Caco-2 (cell line): ENCODE results near the gene LYPLA2. TPM values are rescaled to one million over a fixed set of nuclear protein-coding genes. Genes with fewer than 3 reads are reported as not detected.
A peak's percentile ranks its signal among the peaks of the same experiment; 100 is the strongest.
"Not testable (repeated sequence)": the region's sequence is repeated elsewhere in the genome, so short reads cannot be mapped to it uniquely, and the experiment has no call there.

ENCODE experiments used
- BruUV-seq: library from RNA; stranded (reverse); fragments of 400-500 nt; replicated peaks from 2 replicates; lab custom pipeline; 2021; lab: Mats Ljungman, UMichigan
- CTCF ChIA-PET: fragments of 300-600 bp; sonication (Branson Sonifier 250); formaldehyde crosslinking; loops from one replicate; lab custom pipeline; 2022; ENCODE audit warnings: antibody characterized with exemption; lab: Charles Lee
- POLR2A ChIA-PET: fragments of 300-600 bp; sonication (Branson Sonifier 250); formaldehyde crosslinking; loops from one replicate; lab custom pipeline; 2022; ENCODE audit warnings: antibody characterized with exemption; lab: Charles Lee
- DNase-seq, 2 experiments: peaks; one replicate each; pipeline versions ENCODE4 v3.0.0 to v3.0.0-alpha.2; 2020 to 2022
- H3K27me3 ChIP-seq: replicated peaks from 2 replicates; pipeline ENCODE4 v1.6.0; 2011; ENCODE audit warnings: low read length; ENCODE audit not compliant: control insufficient read depth, insufficient read depth
- H3K36me3 ChIP-seq: 2 replicates; pipeline ENCODE4 v1.5.1; 2011; ENCODE audit warnings: low read length; ENCODE audit not compliant: control insufficient read depth, insufficient read depth
- H3K4me1 ChIP-seq: fragments of 250-450 bp; sonication (Bioruptor Pico); 2 replicates; pipeline ENCODE4 v1.5.1; 2020; ENCODE audit warnings: mild to moderate bottlenecking
- H3K4me3 ChIP-seq: 2 replicates; pipeline ENCODE4 v1.5.1; 2011; ENCODE audit warnings: low read depth, mild to moderate bottlenecking, control low read depth, low read length
- H3K9me3 ChIP-seq: fragments of 250-450 bp; sonication (Bioruptor Pico); 2 replicates; pipeline ENCODE4 v1.5.1; 2020; ENCODE audit warnings: mild to moderate bottlenecking, moderate library complexity
- H3K27ac Mint-ChIP-seq: one replicate; pipeline ENCODE4 v1.8.0; 2022; ENCODE audit warnings: mixed read lengths; ENCODE audit not compliant: unreplicated experiment
- H3K27me3 Mint-ChIP-seq: one replicate; pipeline ENCODE4 v1.8.0; 2022; ENCODE audit warnings: mixed read lengths; ENCODE audit not compliant: insufficient read depth, unreplicated experiment
- H3K36me3 Mint-ChIP-seq: one replicate; pipeline ENCODE4 v1.8.0; 2022; ENCODE audit warnings: mild to moderate bottlenecking, mixed read lengths; ENCODE audit not compliant: insufficient read depth, unreplicated experiment
- H3K4me1 Mint-ChIP-seq: one replicate; pipeline ENCODE4 v1.8.0; 2022; ENCODE audit warnings: low read depth, mixed read lengths; ENCODE audit not compliant: unreplicated experiment
- H3K4me3 Mint-ChIP-seq: one replicate; pipeline ENCODE4 v1.8.0; 2022; ENCODE audit warnings: mild to moderate bottlenecking, moderate library complexity, mixed read lengths; ENCODE audit not compliant: unreplicated experiment
- H3K9me3 Mint-ChIP-seq: one replicate; pipeline ENCODE4 v1.8.0; 2022; ENCODE audit warnings: mixed read lengths; ENCODE audit not compliant: unreplicated experiment
- intact Hi-C: fragments of 100-400 bp; cut with micrococcal nuclease; formaldehyde crosslinking; loops from one replicate; pipeline ENCODE4 v1.10.0; 2022; ENCODE audit not compliant: unreplicated experiment
- total RNA-seq: library from RNA; stranded (reverse); gene quantifications from 2 replicates; pipeline ENCODE4 v1.2.3, GENCODE V29; 2022
- TF ChIP-seq, protein P1 (sequence below), 2 experiments: fragments of 200-600 bp in 1 of 2; IDR thresholded peaks; 1 replicate in 1 of 2; 2 replicates in 1 of 2; pipeline versions ENCODE4 v1.5.1 to v1.8.0; 2011 to 2022; ENCODE audit warnings: antibody characterized with exemption in 1 of 2, control low read depth in 1 of 2, inconsistent platforms in 1 of 2, low read depth in 1 of 2, low read length in 1 of 2, mild to moderate bottlenecking in 1 of 2, moderate library complexity in 1 of 2; ENCODE audit not compliant: insufficient read depth in 1 of 2, severe bottlenecking in 1 of 2, unreplicated experiment in 1 of 2

The LYPLA2 gene
- total RNA-seq, 1 experiment from 2014 or later = 52.5 TPM

DNA sequence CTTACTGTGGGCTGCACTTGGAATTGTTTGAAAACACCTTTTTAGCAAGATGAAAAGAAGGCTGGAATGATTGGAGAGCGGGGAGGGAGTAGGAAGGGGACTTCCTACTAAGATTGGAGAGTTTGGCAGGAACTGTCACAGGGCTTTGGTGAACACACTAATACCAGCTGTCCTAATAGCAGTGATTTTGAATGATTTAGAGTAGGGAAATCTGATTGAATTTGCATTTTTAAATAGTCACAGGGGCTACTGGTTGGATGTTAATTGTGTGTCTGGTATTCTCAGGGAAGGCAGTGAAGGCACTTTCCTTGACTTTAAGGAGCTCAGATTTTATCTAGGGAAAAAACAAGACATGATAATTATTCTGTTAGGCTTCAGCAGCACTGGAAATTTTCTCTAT is 36.8 kb downstream of the LYPLA2 start:
- DNase-seq = no peak
- Mint-ChIP-seq H3K27me3 (no peaks in the 10 kb centered on the region), H3K9me3 (no peaks in the 10 kb centered on the region), H3K27ac (no peak overlapping the region), H3K36me3 (peaks cover 6% of the 10 kb centered on the region), H3K4me1 (no peaks in the 10 kb centered on the region), H3K4me3 (no peak overlapping the region)
- no peak overlapping the region for H3K4me3 ChIP-seq
- no TSS peak for BruUV-seq
- no peaks in the 10 kb centered on the region for H3K27me3 ChIP-seq
- H3K9me3 ChIP-seq = no peaks in the 10 kb centered on the region
- H3K4me1 ChIP-seq = no peaks in the 10 kb centered on the region
- TF ChIP-seq, protein P1, sequence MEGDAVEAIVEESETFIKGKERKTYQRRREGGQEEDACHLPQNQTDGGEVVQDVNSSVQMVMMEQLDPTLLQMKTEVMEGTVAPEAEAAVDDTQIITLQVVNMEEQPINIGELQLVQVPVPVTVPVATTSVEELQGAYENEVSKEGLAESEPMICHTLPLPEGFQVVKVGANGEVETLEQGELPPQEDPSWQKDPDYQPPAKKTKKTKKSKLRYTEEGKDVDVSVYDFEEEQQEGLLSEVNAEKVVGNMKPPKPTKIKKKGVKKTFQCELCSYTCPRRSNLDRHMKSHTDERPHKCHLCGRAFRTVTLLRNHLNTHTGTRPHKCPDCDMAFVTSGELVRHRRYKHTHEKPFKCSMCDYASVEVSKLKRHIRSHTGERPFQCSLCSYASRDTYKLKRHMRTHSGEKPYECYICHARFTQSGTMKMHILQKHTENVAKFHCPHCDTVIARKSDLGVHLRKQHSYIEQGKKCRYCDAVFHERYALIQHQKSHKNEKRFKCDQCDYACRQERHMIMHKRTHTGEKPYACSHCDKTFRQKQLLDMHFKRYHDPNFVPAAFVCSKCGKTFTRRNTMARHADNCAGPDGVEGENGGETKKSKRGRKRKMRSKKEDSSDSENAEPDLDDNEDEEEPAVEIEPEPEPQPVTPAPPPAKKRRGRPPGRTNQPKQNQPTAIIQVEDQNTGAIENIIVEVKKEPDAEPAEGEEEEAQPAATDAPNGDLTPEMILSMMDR (IDR thresholded peaks at IDR 0.05; ENCODE audit: insufficient read depth in 1 of 2, low read depth in 1 of 2, low read length in 1 of 2, severe bottlenecking in 1 of 2, unreplicated experiment in 1 of 2) = no peak
- no peaks in the 10 kb centered on the region for H3K36me3 ChIP-seq
- POLR2A ChIA-PET = no interaction called here
- CTCF ChIA-PET = no interaction called here
- intact Hi-C loops = no loop called here

DNA sequence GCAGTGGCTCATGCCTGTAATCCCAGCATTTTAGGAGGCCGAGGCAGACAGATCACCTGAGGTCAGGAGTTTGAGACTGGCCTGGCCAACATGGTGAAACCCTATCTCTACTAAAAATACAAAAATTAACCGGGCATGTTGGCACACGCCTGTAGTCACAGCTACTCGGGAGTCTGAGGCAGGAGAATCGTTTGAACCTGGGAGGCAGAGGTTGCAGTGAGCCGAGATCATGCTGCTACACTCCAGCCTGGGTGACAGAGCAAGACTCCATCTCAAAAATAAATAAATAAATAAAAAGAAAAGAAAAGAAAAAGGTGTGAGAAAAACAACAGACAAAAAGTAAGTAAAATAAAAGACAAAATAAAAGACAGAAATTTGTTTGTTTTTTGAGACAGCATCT is 43.2 kb downstream of the LYPLA2 start:
- BruUV-seq, H3K9me3 ChIP-seq, H3K27ac Mint-ChIP-seq, POLR2A ChIA-PET, H3K36me3 Mint-ChIP-seq, H3K4me1 ChIP-seq, H3K9me3 Mint-ChIP-seq, H3K27me3 Mint-ChIP-seq, DNase-seq, H3K27me3 ChIP-seq, H3K4me3 ChIP-seq, H3K4me3 Mint-ChIP-seq, intact Hi-C loops, CTCF ChIA-PET, H3K4me1 Mint-ChIP-seq, H3K36me3 ChIP-seq: not testable (repeated sequence)

DNA sequence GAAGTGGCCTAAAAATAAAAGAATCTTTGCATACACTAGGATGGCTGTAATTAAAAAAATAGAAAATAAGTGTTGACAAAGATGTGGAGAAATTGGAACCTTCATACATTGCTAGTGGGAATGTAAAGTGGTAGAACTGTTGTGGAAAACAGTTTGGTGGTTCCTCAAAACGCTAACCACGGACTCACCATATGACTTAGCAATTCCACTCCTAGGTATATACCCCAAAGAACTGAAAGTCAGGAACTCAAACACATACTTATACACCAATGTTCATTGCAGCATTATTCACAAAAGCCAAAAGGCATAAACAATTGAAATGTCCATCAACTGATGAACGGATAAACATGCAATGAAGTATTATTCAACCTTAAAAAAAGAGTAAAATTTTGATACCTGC is 45.1 kb downstream of the LYPLA2 start:
- BruUV-seq = no TSS peak
- intact Hi-C loops = no loop called here
- Histone ChIP-seq H3K27me3 (no peaks in the 10 kb centered on the region), H3K4me1 (no peaks in the 10 kb centered on the region), H3K4me3 (no peak overlapping the region), H3K36me3 (no peaks in the 10 kb centered on the region), H3K9me3 (no peaks in the 10 kb centered on the region)
- H3K36me3 Mint-ChIP-seq = peaks cover 6% of the 10 kb centered on the region
- ChIA-PET CTCF (no interaction called here), POLR2A (no interaction called here)
- no peaks in the 10 kb centered on the region for H3K9me3 Mint-ChIP-seq
- TF ChIP-seq, protein P1 (IDR thresholded peaks at IDR 0.05; ENCODE audit: insufficient read depth in 1 of 2, low read depth in 1 of 2, low read length in 1 of 2, severe bottlenecking in 1 of 2, unreplicated experiment in 1 of 2) = no peak
- DNase-seq = no peak
- peaks cover 7% of the 10 kb centered on the region for H3K4me1 Mint-ChIP-seq
- H3K4me3 Mint-ChIP-seq = no peak overlapping the region
- peaks cover 8% of the 10 kb centered on the region for H3K27me3 Mint-ChIP-seq
- no peak overlapping the region for H3K27ac Mint-ChIP-seq

DNA sequence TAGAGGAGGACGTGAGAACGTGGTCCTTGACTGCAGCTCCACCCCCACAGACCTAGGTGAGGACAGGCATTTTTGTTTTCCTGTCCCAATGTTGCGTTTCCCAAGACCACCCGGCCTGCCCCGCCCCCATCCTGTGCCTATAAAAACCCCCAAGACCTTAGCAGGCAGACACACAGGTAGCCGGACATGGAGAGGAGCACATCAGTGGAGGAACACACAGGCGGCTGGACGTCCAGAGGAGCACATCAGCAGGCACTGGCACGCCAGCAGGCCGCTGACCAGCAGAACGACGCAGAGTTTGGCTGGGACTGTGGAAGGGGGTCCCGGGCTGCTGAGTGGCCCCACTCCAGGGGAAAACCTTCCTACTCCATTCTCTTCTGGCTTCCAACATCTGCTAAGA is 47.0 kb downstream of the LYPLA2 start:
- Histone ChIP-seq H3K9me3 (no peaks in the 10 kb centered on the region), H3K36me3 (no peaks in the 10 kb centered on the region), H3K27me3 (no peaks in the 10 kb centered on the region), H3K4me3 (peak overlapping the region; percentile 5; the same call in 1 of the 2 replicates), H3K4me1 (no peaks in the 10 kb centered on the region)
- peaks cover 7% of the 10 kb centered on the region for H3K4me1 Mint-ChIP-seq
- peaks cover 8% of the 10 kb centered on the region for H3K27me3 Mint-ChIP-seq
- ChIA-PET POLR2A (interaction anchor here (0.6 kb wide), 1 partner anchor 12 kb away, joined by 5 read pairs; no protein-coding TSS in a partner anchor), CTCF (interaction anchor here (0.5 kb wide), 1 partner anchor 12 kb away, joined by 3 read pairs; the partner anchor contains the start of gene HMGCL)
- intact Hi-C loops = no loop called here
- TF ChIP-seq, protein P1 (IDR thresholded peaks at IDR 0.05; ENCODE audit: insufficient read depth in 1 of 2, low read depth in 1 of 2, low read length in 1 of 2, severe bottlenecking in 1 of 2, unreplicated experiment in 1 of 2) = no peak
- no peaks in the 10 kb centered on the region for H3K9me3 Mint-ChIP-seq
- DNase-seq = peak in 1 of 2 experiments; percentile 3
- H3K4me3 Mint-ChIP-seq = peak overlapping the region; percentile 63
- no TSS peak for BruUV-seq
- no peak overlapping the region for H3K27ac Mint-ChIP-seq
- peaks cover 6% of the 10 kb centered on the region for H3K36me3 Mint-ChIP-seq
